IPS DF 4.7 (cell line): Measurements from ENCODE around the gene TBC1D2B.

Experiments used
- DNase-seq: peaks from one replicate; pipeline ENCODE4 v3.0.0-alpha.2; 2013; ENCODE audit warnings: low spot score; ENCODE audit errors: extremely low read depth

TBC1D2B gene

DNA sequence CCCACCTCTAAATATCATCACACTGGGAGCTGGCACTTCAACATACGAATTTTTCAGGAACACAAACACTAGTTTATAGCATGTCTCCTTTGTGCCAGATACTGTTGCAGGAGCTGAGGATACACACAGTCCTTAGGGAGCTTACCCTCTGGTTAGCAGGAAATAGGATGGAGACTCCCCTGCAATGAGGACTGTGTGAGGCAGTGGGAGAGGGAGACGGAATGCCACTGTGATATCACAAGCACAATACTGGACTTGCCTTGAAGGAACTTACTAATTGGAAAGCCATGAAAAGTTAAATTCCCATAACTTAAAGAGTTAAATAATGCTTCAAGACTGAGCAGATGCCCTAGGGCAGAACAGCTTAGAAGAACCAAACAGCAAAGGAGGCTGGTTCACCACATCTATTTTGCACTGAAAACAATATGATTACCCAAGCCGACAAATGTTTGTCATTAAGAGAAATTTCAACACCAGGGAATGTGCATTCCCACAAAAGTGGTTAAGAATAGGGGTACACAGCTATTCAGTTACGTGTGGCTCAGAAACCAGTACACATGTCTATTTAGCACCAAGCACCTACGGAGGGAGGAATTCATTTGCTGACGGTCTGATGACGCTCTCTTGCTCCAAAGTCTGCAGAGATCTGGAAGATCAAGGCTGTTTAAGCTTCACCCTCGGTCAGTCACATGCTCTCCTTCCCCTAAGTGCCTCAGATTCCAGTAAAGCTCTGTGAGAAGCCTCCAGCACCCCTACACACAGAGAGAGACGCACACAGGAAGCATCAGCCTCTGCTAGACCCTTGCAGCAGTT is 5.2 kb downstream of the TBC1D2B start:
- no peak for DNase-seq

DNA sequence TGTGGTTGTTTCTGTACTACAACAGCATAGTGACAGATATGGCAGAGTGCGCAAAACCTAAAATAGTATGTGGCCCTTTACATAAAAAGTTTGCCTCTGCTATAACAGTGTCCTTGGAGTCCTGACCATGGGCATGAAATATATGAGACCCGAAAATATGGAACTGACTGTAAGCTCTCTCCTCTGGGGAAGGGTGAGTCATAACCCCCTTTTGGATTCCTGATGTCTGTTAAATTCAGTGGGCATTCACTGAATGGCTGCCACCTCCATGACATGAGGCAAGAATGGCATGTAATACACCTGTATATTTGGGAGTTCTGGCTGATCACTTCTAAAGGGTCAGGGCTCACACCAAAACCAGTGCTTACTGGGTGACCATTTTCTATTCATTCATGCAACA is 6.1 kb downstream of the TBC1D2B start:
- no peak for DNase-seq

DNA sequence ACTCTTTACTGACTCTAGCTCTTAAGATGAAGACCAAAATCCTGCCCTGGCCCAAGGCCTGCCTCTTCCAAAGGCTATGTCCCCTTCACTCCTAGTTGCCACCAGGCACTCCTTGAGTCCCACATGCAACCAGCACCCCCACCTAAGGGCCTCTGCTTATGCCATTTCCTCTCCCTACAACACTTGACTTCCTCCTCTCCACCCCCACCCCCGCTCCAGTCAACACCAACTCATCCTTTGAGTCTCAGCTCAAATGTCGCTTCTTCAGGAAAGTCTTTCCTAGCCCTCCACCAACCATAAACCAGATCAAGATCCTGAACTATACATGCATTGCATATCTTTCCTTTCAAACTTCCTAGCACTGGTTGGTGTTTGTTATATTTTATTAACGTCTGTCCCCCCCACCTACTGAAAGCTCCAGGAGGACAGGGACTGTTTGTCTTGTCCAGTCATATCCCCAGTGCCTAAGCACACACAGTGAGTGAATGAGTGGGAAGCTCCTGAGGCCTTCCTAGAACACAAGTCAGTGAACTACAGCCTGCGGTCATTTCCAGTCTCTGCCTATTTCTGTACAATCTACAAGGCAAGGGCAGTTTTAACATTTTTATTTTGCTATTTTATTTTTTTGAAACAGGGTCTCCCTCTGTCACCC is 7.3 kb downstream of the TBC1D2B start:
- no peak for DNase-seq

DNA sequence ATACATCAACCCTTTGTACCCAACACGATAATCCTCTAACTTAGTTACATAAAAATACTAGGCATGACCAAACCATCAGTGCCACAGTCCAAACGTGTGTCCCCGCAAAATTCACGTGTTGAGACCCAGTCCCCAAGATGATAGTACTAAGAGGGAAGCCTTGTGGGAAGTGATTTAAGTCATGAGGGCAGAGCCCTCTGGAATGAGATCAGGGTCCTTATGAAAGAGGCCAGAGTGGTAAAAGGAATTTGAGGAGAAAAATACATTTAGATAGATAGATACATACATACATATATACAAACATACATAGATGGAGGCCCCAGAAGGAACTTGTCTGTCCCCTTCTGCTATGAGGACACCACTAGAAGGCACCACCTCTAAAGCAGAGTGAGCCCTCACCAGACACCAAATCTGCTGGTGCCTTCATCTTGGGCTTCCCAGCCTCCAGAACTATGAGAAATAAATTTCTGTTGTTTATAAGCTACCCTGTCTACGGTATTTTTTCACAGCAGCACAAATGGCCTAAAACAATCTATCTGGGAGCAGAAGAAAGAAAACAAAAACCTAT is 8.0 kb downstream of the TBC1D2B start:
- DNase-seq = no peak

DNA sequence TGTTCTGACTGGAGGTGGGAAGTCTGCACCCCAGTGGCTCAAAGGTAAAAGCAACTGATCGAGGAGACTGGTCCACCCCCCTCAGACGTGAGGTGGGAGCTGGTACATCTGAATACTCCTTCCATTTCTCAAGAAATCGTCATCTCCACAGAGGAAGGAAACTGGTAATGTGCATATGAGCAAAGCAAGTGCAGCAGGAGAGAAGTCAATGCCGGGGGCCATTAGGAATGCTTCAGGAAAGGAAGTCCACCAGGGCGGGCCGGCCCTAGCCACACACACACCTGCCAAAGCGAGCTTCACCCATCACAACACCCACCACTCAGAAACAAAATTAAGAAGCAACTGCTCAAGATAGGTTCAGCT is 8.5 kb downstream of the TBC1D2B start:
- no peak for DNase-seq

DNA sequence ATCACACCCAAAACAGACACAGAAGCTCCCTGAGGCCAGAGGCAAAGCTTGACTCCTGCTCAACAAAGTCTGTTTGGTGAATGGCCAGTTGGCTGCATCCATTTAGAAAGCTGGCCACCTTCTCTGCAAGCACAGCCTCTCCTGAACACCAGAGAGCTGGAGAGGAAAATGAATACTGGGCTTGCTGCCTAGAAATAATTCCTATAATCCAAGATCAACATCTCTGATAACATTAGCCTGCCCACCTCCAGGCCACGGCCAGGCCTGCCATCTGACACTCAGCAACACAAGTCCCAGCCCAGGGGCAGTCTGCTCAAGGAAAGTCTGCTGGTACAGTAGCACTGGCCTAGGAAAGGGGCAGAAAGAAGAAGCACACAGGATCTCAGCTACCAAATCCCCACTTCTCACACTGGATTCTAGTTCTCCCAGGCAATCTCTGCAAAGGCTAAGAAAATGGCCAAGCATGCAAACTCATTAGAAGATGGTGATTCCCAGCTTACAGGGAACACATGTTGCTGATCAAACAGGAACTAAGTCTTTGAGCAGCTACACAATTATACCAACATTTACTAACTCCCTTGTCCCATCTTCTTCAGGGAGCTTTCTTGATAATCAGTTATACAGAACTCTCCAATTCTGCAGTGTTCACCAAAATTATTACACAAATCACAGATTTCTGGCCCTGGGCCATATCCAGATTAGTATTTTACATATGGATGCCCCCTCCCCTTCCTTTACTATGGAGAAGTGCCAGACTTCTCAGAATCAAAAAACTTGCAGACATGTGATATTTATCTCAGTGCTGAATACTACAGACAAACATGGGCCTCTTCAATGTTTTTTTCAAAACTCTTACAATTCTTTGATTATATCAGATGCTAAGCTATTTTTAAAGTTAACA is 9.9 kb downstream of the TBC1D2B start:
- no peak for DNase-seq

DNA sequence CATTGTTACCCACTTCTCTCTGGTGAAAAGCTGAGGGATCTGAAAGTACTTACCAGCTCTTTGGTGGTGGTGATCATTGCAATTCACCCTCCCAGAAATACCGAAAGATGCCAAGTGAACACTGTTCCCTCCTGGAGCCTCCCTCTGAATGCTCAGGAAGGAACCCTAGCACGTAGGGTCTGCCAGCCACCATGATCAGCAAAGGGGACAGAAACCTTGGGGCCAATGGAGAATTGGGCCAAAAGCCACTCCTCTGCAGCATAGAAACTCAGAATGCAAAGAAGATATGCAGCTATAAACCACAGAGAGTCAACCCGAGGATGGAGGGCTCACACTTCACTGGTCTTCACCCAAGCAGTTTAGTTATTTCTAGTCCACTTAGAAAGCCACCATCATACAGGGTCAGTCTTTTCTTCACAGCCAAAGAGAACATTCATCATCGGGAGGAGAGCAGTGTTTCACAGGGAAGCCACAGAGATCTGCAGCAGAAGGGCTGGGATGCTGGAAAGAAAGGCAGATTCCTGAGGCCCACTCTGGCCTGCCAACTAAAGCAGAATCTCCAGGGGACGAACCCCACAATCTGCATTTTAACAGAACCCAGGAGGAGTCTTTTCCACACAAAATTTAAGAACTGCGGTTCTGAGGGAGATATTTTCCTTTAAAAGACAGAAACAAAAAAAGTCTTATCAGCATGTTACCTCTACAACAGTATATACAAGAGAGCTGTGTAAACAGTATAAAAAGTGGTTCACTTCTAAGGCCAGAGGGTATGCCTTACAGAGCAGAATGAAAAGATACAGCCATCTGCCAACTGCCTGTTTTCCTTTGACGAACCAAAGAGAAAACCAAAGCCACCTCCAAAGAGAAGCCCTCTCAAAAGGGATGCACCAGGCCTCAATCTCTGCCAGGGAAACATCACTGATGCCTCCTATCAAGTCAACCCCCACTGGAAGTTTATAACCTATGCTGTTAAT is 11.3 kb downstream of the TBC1D2B start:
- no peak for DNase-seq

DNA sequence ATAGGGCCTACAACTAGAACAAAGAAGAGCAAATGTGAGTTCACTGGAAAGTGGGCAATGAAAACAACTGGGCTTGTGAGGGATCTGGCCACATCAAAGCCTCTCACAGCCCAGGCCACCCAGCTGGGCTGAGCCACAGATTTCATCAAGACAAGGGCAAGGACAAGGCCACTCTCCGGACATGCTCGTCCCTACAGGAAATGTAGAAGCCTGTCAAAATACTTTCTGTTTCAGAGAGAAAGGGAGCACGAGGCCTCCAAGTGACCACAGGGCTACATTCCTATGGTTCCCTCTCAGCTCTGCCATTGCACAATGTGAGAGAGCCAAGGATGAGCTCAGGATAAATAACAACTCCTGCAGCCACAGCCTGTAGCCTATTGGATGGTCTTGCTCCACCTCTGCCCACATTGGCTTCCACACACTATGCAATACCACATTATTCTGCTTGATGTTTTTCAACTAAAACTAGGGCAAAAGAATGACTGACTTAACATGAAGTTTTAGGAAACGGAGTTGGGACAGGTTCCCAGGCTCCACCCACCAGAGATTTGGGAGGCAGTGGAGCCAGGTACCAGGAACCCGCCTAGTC is 12.1 kb downstream of the TBC1D2B start:
- no peak for DNase-seq

DNA sequence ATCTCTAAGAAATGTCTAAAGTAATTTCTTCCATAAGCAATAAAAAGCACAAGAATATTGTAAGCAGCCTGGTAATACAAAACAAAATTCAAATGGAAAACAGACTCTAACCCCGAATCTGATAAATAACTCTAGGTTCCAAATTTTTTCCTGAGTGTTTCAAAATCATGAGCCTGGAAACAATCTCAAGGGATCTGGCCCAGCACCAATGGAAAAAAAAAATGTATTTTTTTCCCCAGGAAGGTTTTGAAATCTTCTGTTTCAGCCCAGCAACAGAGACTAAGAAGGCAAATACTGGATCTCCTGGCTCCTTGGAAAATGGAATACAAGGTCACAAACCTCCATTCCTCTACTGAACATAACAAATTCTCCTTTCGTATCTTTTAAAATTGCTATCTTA is 13.0 kb downstream of the TBC1D2B start:
- no peak for DNase-seq

DNA sequence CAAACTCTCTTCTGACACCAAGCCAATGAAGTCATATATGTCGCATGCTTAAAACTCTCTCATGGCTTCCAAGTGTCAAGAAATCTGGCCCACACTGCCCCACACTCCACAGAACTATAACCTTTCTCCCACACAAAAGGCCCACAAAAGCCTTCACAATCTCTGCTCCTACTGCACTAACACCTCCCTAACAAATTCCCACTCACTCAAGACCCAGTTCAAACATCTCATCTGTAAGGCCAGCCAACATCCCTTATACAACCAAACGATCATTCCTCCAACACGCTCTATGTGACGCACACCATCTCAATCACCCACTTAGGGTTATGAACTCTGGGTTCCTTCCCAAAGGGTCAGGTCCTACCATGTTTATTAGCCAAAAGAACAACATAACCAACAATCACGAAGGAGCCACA is 13.5 kb downstream of the TBC1D2B start:
- no peak for DNase-seq

DNA sequence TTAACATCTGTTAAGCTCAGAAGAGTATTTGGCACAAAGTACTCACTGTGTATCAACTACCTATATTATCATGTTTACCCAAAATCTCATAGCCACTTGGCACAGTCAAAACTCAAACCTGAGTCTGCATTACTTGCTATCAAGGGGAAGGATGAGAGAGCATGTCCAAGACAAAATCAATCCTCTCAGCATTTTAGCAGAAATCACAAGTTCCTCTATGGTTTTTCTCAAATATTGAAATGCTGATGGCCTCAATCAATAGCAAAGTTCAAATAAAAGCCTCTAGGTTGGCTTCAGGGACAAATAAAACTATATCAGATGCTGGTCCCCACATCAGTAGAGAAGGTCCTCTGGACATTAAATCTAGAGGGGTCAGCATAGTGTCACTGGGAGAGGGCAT is 14.3 kb downstream of the TBC1D2B start:
- no peak for DNase-seq

DNA sequence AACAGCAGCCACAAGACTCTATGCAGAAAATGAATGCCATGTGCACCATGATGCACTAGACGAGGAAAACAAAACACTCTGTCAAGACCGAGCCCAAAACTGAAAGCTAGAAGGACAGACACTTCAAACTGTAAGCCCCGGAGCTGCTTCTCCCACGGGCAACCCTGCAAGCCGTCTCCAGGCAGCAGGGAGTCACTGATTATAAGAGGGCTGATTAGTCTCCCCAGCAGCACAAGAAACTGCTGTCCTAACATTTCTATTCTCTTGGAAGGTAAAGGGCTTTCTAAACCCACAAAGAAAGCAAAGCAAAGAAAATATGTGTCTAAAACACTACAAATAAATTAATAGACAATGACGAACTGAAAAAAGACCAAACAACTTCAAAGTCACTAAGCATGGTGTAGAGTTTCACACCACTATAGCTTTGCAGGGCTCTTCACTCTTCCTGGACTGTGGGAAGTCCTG is 15.5 kb downstream of the TBC1D2B start:
- no peak for DNase-seq

DNA sequence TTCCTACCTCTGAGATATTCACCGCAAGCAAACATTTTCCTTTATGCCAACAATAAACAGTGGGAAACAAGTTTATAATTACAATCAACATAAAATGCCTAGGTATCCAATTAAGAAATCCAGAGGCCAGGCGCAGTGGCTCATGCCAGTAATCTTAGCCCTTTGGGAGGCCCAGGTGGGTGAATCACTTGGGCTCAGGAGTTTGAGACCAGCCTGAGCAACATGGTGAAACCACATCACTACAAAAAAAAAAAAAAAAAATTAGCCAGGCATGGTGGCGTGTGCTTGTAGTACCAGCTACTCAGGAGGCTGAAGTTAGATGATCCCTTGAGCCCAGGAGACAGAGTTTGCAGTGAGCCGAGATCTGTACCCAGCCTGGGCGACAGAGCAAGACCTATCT is 17.3 kb downstream of the TBC1D2B start:
- DNase-seq = no peak

DNA sequence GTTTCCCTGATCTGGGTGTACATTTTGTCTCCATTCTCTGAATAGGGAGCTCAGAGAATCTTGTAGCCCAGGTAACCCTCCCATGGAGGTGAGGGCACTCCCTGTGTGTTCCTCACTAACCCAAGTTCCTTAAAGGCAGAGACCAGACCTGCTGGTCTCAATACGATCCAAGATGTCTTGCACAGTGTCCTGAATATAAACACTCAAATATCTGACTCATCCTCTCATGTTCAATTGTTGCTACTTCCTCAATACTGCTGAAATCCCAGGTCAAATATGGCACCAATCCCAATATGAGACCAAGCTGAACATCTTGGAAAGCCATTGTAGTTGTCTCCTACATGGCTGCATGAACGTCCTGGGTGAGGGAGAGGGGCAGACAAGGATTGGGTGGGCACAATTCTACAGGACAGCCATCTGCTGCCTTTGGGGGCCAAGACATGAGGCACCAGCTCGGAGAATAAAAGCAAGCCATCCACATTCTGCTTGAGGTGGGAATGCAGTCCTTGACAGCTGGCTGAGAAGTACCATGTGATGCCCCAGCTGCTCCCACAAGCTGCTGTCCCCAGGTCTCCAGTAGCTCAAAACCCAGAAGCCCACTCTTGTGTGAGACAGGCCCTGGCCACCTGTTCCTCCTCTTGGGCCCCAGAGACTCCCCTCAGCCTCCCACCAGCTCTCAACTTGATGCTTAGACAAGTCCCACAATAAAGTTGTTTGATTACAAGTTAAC is 18.2 kb downstream of the TBC1D2B start:
- DNase-seq = no peak

DNA sequence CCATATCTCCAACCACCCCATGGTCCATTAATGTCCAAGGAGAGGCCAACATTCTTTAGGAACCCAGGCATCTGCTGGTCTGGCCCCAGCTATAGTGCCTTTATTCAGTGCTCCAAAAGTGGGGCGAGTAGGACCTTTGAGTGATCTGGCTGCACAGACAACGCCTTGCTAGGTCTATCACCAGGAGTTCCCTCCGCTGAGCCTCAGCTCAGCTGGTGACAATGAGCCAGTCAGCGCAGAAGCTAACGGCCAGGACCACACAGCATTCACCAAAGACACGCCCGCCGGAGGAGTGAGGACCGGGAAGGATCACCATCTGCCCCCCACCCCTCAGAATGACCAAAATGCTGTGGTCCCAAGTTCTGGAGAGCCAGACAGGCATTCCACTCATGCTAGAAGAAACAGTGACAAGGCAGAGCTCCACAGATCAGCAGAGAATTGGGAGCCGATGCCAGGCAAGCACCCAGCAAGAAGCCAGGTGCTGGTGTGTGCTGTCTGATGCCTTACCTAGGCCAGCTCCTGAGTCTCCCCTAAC is 19.0 kb downstream of the TBC1D2B start:
- DNase-seq = no peak

DNA sequence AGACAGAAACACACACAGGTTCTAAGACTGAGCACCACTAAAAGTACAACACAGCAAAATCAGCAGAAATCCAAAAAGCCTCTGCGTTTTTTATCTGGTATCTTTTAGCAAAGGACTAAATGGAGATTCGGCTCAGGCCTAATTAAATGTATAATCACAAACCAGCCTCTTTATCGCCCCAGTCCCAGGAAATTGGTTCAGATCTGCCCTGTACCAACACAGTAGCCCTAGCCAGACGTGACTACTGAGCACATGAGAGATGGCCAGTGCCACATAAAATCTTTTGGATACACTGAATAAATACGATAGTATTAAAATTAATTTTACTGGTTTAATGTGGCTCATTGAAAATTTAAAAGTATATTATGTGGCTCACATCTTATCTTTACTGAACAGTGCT is 19.7 kb downstream of the TBC1D2B start:
- DNase-seq = no peak

DNA sequence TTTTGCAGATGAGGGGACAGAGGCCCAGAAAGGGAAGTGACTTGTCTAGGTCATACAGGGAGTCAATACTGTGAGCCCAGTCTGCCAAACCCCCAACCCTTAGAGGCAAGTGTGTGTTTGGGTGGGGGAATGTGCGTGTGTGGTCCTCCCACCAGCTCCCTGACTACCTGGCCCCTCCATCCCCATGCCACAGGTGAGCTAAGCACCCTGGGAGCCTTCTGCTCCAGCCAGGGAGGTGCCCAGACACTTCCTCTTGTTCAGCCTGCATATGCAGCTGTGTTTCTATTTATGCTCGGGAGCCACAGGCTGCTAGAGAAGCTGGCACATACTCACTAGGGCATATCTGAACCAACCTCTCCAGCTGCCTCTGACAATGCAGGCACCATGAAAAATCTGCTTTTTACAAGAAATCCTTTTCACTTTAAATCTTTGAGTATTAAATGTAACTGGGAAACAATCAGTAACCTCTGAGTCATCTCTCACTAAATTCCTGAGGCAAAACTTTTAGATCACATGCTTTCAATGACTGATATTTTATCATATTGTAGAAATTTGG is 20.7 kb downstream of the TBC1D2B start:
- DNase-seq = no peak

DNA sequence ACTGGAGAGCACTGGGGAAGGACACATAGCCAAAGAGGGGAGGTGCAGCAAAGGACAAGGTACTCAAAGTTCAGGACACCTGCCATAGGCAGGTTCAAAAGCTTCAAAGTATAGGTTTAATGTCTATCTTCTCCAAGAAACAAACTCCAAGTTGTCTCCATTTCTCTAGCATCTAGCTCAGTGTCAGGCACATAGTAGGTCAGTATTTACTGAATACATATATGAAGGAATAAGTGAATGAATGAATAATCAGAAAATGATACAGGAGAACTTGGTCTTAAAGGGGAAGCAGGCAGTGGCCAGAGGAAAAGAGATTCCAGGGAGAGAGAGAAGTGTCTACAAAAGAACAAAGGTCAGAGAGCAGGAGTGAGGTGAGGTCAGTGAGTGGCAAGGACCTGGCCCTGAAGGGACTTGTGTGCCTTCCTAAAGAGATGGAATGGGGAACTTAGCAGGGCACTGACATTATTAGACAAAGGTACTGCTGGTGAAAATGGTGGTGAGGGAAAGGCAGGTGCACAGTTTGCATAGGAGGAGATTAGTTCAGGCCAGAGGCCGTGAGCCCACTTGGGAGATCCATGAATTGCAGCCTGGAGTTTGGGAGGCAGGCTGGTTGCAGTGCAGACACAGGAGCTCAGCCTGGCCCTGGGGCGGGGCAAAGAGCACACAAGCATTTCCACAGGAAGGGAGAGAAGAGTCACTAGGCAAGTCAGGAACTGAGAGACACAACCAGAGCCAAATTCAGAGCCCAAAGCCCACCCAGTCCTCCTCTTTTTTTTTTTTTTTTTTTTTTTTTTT is 21.4 kb downstream of the TBC1D2B start:
- DNase-seq = no peak
